RWPE2 (cell line): Measurements from ENCODE around the gene VPS35L.

Source experiments
- ATAC-seq: fragments of 200-7000 bp; cut with Tn5 transposase; 3 replicates; pipeline ENCODE4 v1.9.1; 2021; ENCODE audit warnings: low read depth
- DNase-seq: peaks from one replicate; pipeline ENCODE4 v3.0.0-alpha.2; 2020; ENCODE audit warnings: low spot score
- H3K27ac ChIP-seq: fragments of 450-650 bp; 2 replicates; pipeline ENCODE4 v1.5.1; 2017; ENCODE audit warnings: mild to moderate bottlenecking; ENCODE audit not compliant: poor library complexity, severe bottlenecking
- H3K27me3 ChIP-seq: fragments of 250-450 bp; sonication (Bioruptor Pico); 2 replicates; pipeline ENCODE4 v1.5.1; 2021; ENCODE audit warnings: mild to moderate bottlenecking, moderate library complexity; ENCODE audit not compliant: insufficient read depth, poor library complexity, severe bottlenecking
- H3K36me3 ChIP-seq: fragments of 250-450 bp; sonication (Bioruptor Pico); 2 replicates; pipeline ENCODE4 v1.5.1; 2020; ENCODE audit warnings: low read depth, mild to moderate bottlenecking, moderate library complexity
- H3K4me1 ChIP-seq: fragments of 250-450 bp; sonication (Bioruptor Pico); 2 replicates; pipeline ENCODE4 v1.5.1; 2021; ENCODE audit warnings: mild to moderate bottlenecking, moderate library complexity; ENCODE audit not compliant: insufficient read depth, poor library complexity, severe bottlenecking
- H3K4me3 ChIP-seq: fragments of 250-450 bp; sonication (Bioruptor Pico); 2 replicates; pipeline ENCODE4 v1.5.1; 2021; ENCODE audit warnings: mild to moderate bottlenecking, moderate library complexity; ENCODE audit not compliant: severe bottlenecking
- H3K9me3 ChIP-seq: fragments of 250-450 bp; sonication (Bioruptor Pico); 2 replicates; pipeline ENCODE4 v1.5.1; 2021; ENCODE audit warnings: mild to moderate bottlenecking, moderate library complexity; ENCODE audit not compliant: severe bottlenecking
- TF ChIP-seq, protein P1 (sequence below): fragments of 450-650 bp; IDR thresholded peaks from one replicate; pipeline ENCODE4 v1.5.1; 2017; ENCODE audit warnings: mild to moderate bottlenecking, moderate library complexity; ENCODE audit not compliant: poor library complexity, severe bottlenecking

VPS35L gene

DNA sequence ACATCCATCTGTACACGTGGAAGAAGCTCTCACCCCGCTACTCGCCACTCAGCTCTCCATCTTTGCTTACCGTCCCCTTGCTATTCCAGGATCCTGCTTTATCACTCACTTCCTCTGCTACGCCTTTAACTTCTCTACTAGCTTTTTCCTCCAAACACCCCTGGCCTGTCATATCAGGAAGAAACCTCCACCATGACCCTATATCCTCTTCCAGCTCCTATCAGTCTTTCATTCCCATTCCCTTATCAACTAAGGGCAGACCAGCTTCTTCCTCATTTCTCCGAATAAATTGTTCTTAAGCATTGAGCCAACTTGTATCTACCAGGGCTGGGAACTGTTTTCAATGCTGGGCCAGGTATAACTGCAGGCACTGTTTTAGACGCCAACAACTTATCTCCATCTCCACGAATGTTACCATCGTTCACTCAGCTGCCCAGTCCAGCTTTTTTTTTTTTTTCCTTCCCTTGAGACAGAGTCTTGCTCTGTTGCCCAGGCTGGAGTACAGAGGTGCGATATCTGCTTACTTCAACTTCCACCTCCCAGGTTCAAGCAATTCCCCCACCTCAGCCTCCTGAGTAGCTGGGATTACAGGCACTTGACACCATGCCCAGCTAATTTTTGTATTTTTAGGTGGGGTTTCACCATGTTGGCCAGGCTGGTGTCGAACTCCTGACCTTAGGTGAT lies 166.9 kb downstream of the VPS35L start:
- Histone ChIP-seq H3K36me3 (no peaks in the 10 kb centered on the region), H3K27ac (no peak overlapping the region), H3K4me3 (no peak overlapping the region), H3K9me3 (no peaks in the 10 kb centered on the region), H3K4me1 (no peaks in the 10 kb centered on the region), H3K27me3 (no peaks in the 10 kb centered on the region)
- DNase-seq (no peak), ATAC-seq (no peak)
- TF ChIP-seq, protein P1, sequence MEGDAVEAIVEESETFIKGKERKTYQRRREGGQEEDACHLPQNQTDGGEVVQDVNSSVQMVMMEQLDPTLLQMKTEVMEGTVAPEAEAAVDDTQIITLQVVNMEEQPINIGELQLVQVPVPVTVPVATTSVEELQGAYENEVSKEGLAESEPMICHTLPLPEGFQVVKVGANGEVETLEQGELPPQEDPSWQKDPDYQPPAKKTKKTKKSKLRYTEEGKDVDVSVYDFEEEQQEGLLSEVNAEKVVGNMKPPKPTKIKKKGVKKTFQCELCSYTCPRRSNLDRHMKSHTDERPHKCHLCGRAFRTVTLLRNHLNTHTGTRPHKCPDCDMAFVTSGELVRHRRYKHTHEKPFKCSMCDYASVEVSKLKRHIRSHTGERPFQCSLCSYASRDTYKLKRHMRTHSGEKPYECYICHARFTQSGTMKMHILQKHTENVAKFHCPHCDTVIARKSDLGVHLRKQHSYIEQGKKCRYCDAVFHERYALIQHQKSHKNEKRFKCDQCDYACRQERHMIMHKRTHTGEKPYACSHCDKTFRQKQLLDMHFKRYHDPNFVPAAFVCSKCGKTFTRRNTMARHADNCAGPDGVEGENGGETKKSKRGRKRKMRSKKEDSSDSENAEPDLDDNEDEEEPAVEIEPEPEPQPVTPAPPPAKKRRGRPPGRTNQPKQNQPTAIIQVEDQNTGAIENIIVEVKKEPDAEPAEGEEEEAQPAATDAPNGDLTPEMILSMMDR, result no peak

DNA sequence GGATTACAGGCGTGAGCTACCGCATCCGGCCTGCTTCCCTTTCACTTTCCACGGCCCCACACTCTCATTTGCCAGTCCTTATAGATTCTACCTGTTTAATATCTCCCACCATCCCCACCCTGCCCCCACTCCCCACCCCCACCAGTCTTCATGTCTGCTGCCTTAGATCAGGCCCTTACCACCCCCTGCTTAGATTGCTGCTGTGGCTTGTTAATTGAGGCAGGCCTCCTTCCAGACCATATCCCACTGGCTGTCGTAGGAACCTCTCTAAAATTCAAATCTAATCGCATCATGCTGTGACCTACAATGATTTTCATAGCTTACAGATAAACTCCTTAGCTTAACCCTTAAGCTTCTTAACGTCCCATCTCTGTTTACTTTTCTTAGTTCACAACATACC lies 167.5 kb downstream of the VPS35L start:
- H3K4me1 ChIP-seq, result no peaks in the 10 kb centered on the region
- no peak for DNase-seq

DNA sequence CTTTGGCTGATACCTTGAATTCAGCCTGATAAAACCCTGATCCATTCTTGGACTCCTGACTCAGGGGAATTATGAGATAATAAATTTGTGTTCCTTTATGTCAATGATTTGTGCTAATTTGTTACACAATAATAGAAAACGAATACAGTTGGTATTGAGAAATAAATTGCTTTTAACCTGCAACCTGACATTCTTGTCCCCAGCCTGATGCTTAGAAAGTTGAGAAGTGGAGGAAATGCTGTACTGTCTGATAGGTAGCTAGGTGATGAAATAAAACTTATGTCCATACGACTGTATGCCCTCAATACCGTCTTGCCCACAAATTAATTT lies 173.1 kb downstream of the VPS35L start:
- no peak for ATAC-seq
- H3K27me3 ChIP-seq, result no peaks in the 10 kb centered on the region
- no peaks in the 10 kb centered on the region for H3K9me3 ChIP-seq
- H3K4me1 ChIP-seq, result no peaks in the 10 kb centered on the region
- H3K36me3 ChIP-seq, result no peaks in the 10 kb centered on the region
- no peak overlapping the region for H3K4me3 ChIP-seq
- no peak for DNase-seq
- TF ChIP-seq, protein P1, result no peak
- no peak overlapping the region for H3K27ac ChIP-seq

More for the DNA sequence above, 167.5 kb downstream of the VPS35L start:
- no peak for ATAC-seq
- no peak overlapping the region for H3K27ac ChIP-seq
- TF ChIP-seq, protein P1, result no peak
- H3K4me3 ChIP-seq, result no peak overlapping the region
- no peaks in the 10 kb centered on the region for H3K27me3 ChIP-seq
- no peaks in the 10 kb centered on the region for H3K36me3 ChIP-seq
- no peaks in the 10 kb centered on the region for H3K9me3 ChIP-seq

DNA sequence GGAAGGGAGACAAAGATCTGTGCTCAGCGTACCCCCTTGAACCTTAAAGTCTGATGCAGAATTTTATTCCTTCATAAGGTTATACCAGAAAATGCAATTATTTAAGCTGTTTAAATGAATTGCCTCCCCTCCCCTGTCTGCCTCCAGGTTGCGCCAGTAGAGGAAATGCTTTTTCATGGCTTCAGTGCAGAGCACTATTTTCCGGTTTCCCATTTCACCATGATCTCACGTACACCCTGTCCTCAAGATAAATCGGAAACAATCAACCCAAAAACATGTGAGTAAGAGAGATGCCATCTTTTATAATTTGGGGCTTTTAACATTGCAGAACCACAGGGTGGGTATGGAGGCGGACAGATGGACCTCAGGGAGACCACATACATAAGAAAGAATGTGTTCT lies 178.0 kb downstream of the VPS35L start:
- DNase-seq, result no peak
- Histone ChIP-seq H3K4me3 (no peak overlapping the region), H3K36me3 (0 out of 2 replicates have a peak, but pooled peaks cover 6% of the 10 kb centered on the region), H3K4me1 (no peaks in the 10 kb centered on the region), H3K27me3 (no peaks in the 10 kb centered on the region), H3K27ac (no peak overlapping the region), H3K9me3 (no peaks in the 10 kb centered on the region)
- ATAC-seq, result no peak
- TF ChIP-seq, protein P1, result no peak

DNA sequence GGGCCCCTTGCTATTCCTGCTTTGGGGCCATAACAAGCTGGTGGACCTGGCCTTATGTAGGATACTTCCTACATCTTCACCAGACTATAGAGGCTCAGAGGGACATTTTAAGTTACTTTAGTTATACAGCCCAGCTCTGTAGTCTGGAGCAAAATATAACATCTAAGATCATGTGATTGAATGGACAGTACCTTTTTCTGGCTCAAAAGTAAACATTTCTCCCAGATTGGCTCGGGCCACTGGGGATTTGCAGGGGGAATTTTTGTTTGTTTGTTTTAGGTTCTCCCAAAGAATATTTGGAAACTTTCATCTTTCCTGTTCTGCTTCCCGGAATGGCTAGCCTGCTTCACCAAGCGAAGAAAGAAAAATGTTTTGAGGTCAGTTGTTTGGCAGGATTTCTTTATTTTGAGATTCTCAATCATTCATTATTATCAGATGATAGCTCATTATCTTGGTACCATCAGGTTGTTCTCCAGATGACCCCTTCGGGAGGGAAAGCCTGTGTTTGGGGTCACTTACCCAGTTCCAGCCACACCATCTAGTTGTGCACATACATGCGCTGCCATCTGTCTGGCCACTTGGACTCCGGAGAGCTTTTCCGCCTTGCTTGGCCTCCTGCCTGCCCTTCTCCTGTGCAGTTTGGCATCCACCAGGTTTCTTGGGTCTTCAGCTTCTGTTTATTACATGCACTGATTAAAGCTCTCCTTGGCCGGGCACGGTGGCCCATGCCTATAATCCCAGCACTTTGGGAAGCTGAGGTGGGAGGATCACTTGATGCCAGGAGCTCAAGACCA lies 179.8 kb downstream of the VPS35L start:
- Histone ChIP-seq H3K4me1 (no peaks in the 10 kb centered on the region), H3K36me3 (0 out of 2 replicates have a peak, but pooled peaks cover 6% of the 10 kb centered on the region), H3K27ac (no peak overlapping the region), H3K27me3 (no peaks in the 10 kb centered on the region), H3K4me3 (no peak overlapping the region), H3K9me3 (no peaks in the 10 kb centered on the region)
- TF ChIP-seq, protein P1, result no peak
- ATAC-seq, result no peak
- no peak for DNase-seq
